NCI-H345 (cell line): ENCODE measurements around the gene TSPAN3.

ENCODE experiments used
- DNase-seq: peaks from one replicate; lab custom pipeline; 2025; lab: John Stamatoyannopoulos, UW

The TSPAN3 gene

GRCh38 chr15:77023576-77024272 is 47.2 kb downstream of the TSPAN3 start:
- DNase-seq: no peak

GRCh38 chr15:77022646-77023575 is 48.0 kb downstream of the TSPAN3 start:
- no peak for DNase-seq

- no peak for DNase-seq
Observed at GRCh38 chr15:77021803-77022381, 49.0 kb downstream of the TSPAN3 start.

- no peak for DNase-seq
Observed at GRCh38 chr15:77021088-77021481, 49.8 kb downstream of the TSPAN3 start.

- no peak for DNase-seq
Observed at GRCh38 chr15:77020348-77021087, 50.4 kb downstream of the TSPAN3 start.

GRCh38 chr15:77019521-77020331 is 51.2 kb downstream of the TSPAN3 start:
- DNase-seq: no peak

- no peak for DNase-seq
Observed at GRCh38 chr15:77018796-77019505, 52.0 kb downstream of the TSPAN3 start.

GRCh38 chr15:77017761-77018720 is 52.9 kb downstream of the TSPAN3 start:
- no peak for DNase-seq

- DNase-seq: no peak
Observed at GRCh38 chr15:77017091-77017660, 53.7 kb downstream of the TSPAN3 start.

- DNase-seq: no peak
Observed at GRCh38 chr15:77016321-77016695, 54.6 kb downstream of the TSPAN3 start.

- DNase-seq: no peak
Observed at GRCh38 chr15:77015646-77016320, 55.1 kb downstream of the TSPAN3 start.

GRCh38 chr15:77014132-77015081 is 56.5 kb downstream of the TSPAN3 start:
- no peak for DNase-seq

GRCh38 chr15:77013776-77014131 is 57.2 kb downstream of the TSPAN3 start:
- DNase-seq: no peak

- no peak for DNase-seq
Observed at GRCh38 chr15:77012868-77013267, 58.0 kb downstream of the TSPAN3 start.

GRCh38 chr15:77012117-77012712 is 58.7 kb downstream of the TSPAN3 start:
- no peak for DNase-seq

GRCh38 chr15:77010857-77011256 is 60.1 kb downstream of the TSPAN3 start:
- DNase-seq: no peak

- no peak for DNase-seq
Observed at GRCh38 chr15:77010312-77010686, 60.6 kb downstream of the TSPAN3 start.
